ENCODE results near the gene PIK3C2G.

DNA sequence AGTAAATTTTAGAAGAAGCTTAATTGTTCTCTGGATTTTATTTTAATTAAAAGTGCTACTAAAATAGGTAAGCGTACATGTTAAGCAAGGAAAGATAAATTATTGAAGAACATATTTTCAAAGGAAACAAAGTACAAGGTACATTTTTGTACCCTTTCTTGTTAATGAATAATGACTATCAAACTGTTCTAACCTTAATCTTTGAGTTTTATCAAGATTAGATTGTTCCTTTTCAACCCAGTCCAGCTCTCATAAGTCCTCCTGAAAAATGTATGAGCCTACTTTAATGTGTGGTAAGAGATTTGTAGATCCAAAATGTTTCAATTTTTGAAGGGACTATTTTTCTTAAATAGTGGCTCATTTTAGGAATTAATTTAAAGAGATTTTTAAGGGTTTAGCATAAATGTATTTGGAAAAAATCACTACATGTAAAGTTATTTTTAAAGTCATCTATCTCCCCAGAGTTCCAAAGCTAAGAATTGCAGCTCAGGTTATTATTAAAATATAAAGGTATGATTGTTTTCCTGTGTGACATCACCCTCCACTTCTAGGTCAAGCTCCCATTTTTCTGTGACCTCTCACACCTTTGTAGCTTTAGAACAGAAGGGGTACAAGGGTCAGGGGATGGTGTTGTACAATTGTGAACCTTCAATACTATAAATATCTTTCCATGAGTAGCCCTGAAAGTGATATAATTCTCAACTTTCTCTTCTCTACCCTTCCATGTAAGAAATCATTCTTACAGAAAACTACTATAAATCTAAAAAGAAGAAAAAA lies 1.2 kb upstream of the PIK3C2G start:
- TF ChIP-seq, protein P1, sequence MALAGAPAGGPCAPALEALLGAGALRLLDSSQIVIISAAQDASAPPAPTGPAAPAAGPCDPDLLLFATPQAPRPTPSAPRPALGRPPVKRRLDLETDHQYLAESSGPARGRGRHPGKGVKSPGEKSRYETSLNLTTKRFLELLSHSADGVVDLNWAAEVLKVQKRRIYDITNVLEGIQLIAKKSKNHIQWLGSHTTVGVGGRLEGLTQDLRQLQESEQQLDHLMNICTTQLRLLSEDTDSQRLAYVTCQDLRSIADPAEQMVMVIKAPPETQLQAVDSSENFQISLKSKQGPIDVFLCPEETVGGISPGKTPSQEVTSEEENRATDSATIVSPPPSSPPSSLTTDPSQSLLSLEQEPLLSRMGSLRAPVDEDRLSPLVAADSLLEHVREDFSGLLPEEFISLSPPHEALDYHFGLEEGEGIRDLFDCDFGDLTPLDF (CRISPR knock-in tag; IDR thresholded peaks at IDR 0.05): no peak
- TF ChIP-seq HNF4A (CRISPR knock-in tag; IDR thresholded peaks at IDR 0.05) (no peak), MZF1 (CRISPR knock-in tag; IDR thresholded peaks at IDR 0.05; ENCODE audit: borderline replicate concordance) (no peak), RFXAP (CRISPR knock-in tag; IDR thresholded peaks at IDR 0.05; ENCODE audit: borderline replicate concordance) (no peak), RXRA (CRISPR knock-in tag; IDR thresholded peaks at IDR 0.05) (no peak), MAFK (conservative IDR thresholded peaks at IDR 0.05 in 1 of 2, IDR thresholded peaks at IDR 0.05 in 1 of 2; ENCODE audit: low read length in 2 of 2) (no peak), TCF7 (IDR thresholded peaks at IDR 0.05; ENCODE audit: low read depth) (no peak), JUND (CRISPR knock-in tag; IDR thresholded peaks at IDR 0.05) (no peak), RNF2 (conservative IDR thresholded peaks at IDR 0.05; ENCODE audit: low read depth) (no peak)
- TF ChIP-seq, protein P2, sequence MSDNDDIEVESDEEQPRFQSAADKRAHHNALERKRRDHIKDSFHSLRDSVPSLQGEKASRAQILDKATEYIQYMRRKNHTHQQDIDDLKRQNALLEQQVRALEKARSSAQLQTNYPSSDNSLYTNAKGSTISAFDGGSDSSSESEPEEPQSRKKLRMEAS (IDR thresholded peaks at IDR 0.05): no peak
- TF ChIP-seq, protein P3, sequence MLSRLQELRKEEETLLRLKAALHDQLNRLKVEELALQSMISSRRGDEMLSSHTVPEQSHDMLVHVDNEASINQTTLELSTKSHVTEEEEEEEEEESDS (CRISPR knock-in tag; IDR thresholded peaks at IDR 0.05; ENCODE audit: borderline replicate concordance): no peak
- TF ChIP-seq, protein P4, sequence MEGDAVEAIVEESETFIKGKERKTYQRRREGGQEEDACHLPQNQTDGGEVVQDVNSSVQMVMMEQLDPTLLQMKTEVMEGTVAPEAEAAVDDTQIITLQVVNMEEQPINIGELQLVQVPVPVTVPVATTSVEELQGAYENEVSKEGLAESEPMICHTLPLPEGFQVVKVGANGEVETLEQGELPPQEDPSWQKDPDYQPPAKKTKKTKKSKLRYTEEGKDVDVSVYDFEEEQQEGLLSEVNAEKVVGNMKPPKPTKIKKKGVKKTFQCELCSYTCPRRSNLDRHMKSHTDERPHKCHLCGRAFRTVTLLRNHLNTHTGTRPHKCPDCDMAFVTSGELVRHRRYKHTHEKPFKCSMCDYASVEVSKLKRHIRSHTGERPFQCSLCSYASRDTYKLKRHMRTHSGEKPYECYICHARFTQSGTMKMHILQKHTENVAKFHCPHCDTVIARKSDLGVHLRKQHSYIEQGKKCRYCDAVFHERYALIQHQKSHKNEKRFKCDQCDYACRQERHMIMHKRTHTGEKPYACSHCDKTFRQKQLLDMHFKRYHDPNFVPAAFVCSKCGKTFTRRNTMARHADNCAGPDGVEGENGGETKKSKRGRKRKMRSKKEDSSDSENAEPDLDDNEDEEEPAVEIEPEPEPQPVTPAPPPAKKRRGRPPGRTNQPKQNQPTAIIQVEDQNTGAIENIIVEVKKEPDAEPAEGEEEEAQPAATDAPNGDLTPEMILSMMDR (CRISPR knock-in tag; IDR thresholded peaks at IDR 0.05): no peak
